K562 (cell line): ENCODE measurements around the gene P2RY6. TPM values are rescaled to one million over a fixed set of nuclear protein-coding genes. Genes with fewer than 3 reads are reported as not detected.

Experiments used
- FOSL1 ChIP-seq: fragments of 200-800 bp; sonication (Bioruptor generic); conservative IDR thresholded peaks from 2 replicates; pipeline ENCODE4 v1.6.1; 2016; ENCODE audit warnings: missing genetic modification characterization, missing compliant biosample characterization
- HDAC1 ChIP-seq, 2 experiments: fragments of 450-650 bp; IDR thresholded peaks; 2 replicates each; pipeline ENCODE4 v1.6.1; 2016 to 2017; ENCODE audit warnings: inconsistent platforms in 1 of 2, mild to moderate bottlenecking in 1 of 2, moderate library complexity in 1 of 2
- HNRNPLL ChIP-seq: fragments of 200-400 bp; formaldehyde crosslinking; IDR thresholded peaks from 2 replicates; pipeline ENCODE4 v1.6.1; 2017; ENCODE audit warnings: low read length, low read depth, mild to moderate bottlenecking; ENCODE audit not compliant: poor library complexity, severe bottlenecking
- JUN ChIP-seq, 2 experiments: sonication (generic) in 1 of 2; formaldehyde crosslinking in 1 of 2; IDR thresholded peaks; 2 replicates each; pipeline versions ENCODE4 v1.6.1 to v1.8.0; 2012 to 2022; ENCODE audit warnings: borderline replicate concordance in 2 of 2, mild to moderate bottlenecking in 2 of 2, improper control_type of control experiment in 1 of 2, low read depth in 1 of 2, low read length in 1 of 2, missing genetic modification reagents in 1 of 2
- NFIC ChIP-seq: fragments of 450-650 bp; IDR thresholded peaks from 2 replicates; pipeline ENCODE4 v1.6.1; 2017; ENCODE audit warnings: mild to moderate bottlenecking, inconsistent platforms
- RNF2 ChIP-seq: sonication (generic); IDR thresholded peaks from 2 replicates; pipeline ENCODE4 v1.6.1; 2016
- SMARCA4 ChIP-seq: fragments of 450-650 bp; IDR thresholded peaks from 2 replicates; pipeline ENCODE4 v1.6.1; 2016
- SMARCA5 ChIP-seq: fragments of 450-650 bp; IDR thresholded peaks from 2 replicates; pipeline ENCODE4 v1.6.1; 2016
- STAG1 ChIP-seq: sonication (generic); formaldehyde crosslinking; IDR thresholded peaks from 2 replicates; pipeline ENCODE4 v1.5.0; 2020; ENCODE audit warnings: missing genetic modification reagents, borderline replicate concordance
- ZBTB7A ChIP-seq: IDR thresholded peaks from 2 replicates; pipeline ENCODE4 v1.6.1; 2011; ENCODE audit warnings: low read depth, mild to moderate bottlenecking, low read length, moderate library complexity, borderline replicate concordance; ENCODE audit not compliant: control insufficient read depth
- ZKSCAN8 ChIP-seq: fragments of 200-800 bp; sonication (Bioruptor generic); IDR thresholded peaks from 2 replicates; pipeline ENCODE4 v1.6.1; 2016; ENCODE audit warnings: missing genetic modification characterization, missing compliant biosample characterization
- ZNF354B ChIP-seq: fragments of 250-450 bp; sonication (Bioruptor Pico); IDR thresholded peaks from 2 replicates; pipeline ENCODE4 v1.4.0; 2020
- ZNF695 ChIP-seq: fragments of 450-650 bp; formaldehyde crosslinking; IDR thresholded peaks from 2 replicates; pipeline ENCODE4 v1.4.0; 2020; ENCODE audit warnings: mild to moderate bottlenecking, moderate library complexity
- polyA plus RNA-seq, 8 experiments: library from polyadenylated mRNA; depleted of rRNA in 4 of 8; stranded (reverse) in 5 of 8; unstranded in 3 of 8; fragments of >200 nt; fragmentation: Nextera tagmentation in 2 of 8; fragmentation: Illumina TruSeq in 1 of 8; extraction: Ambion mirVana in 2 of 8; extraction: Trizol in 1 of 8; gene quantifications; 2 replicates each; pipeline versions ENCODE4 v1.2.1 to v1.2.3, GENCODE V29; 2011 to 2014; ENCODE audit warnings: inconsistent platforms in 1 of 8, missing spikeins in 1 of 8
- total RNA-seq, 7 experiments: library from RNA; depleted of rRNA in 6 of 7; stranded (reverse); fragments of >200 nt in 6 of 7; fragmentation: Illumina TruSeq in 2 of 7; extraction: Trizol in 2 of 7; gene quantifications; 2 replicates each; pipeline versions ENCODE4 v1.2.1 to v1.2.3, GENCODE V29; 2011 to 2021; ENCODE audit warnings: low replicate concordance in 1 of 7
- TF ChIP-seq, protein P1 (sequence below): sonication (generic); formaldehyde crosslinking; IDR thresholded peaks from 2 replicates; pipeline ENCODE4 v1.5.0; 2020; ENCODE audit warnings: missing genetic modification reagents
- TF ChIP-seq, protein P2 (sequence below), 2 experiments: fragments of 450-650 bp in 1 of 2; sonication (generic) in 1 of 2; formaldehyde crosslinking in 1 of 2; IDR thresholded peaks in 1 of 2; conservative IDR thresholded peaks in 1 of 2; 2 replicates each; pipeline versions ENCODE4 v1.6.1 to v1.8.1; 2016 to 2023; ENCODE audit warnings: mild to moderate bottlenecking in 2 of 2, moderate library complexity in 2 of 2, inconsistent platforms in 1 of 2, missing genetic modification reagents in 1 of 2
- TF ChIP-seq, protein P3 (sequence below): IDR thresholded peaks from 2 replicates; pipeline ENCODE4 v1.6.1; 2014; ENCODE audit warnings: antibody characterized with exemption
- TF ChIP-seq, protein P4 (sequence below), 3 experiments: IDR thresholded peaks in 2 of 3; conservative IDR thresholded peaks in 1 of 3; 2 replicates each; pipeline ENCODE4 v1.5.1; 2011 to 2012; ENCODE audit warnings: low read length in 3 of 3, mild to moderate bottlenecking in 3 of 3, control low read depth in 2 of 3, improper control_type of control experiment in 1 of 3, inconsistent platforms in 1 of 3, low read depth in 1 of 3, mixed read lengths in 1 of 3, moderate library complexity in 1 of 3; ENCODE audit not compliant: insufficient read depth in 2 of 3
- TF ChIP-seq, protein P5 (sequence below): sonication (generic); formaldehyde crosslinking; IDR thresholded peaks from 2 replicates; pipeline ENCODE4 v1.8.0; 2022; ENCODE audit warnings: missing genetic modification reagents, mild to moderate bottlenecking, moderate library complexity, borderline replicate concordance
- TF ChIP-seq, protein P6 (sequence below): sonication (generic); formaldehyde crosslinking; IDR thresholded peaks from 2 replicates; pipeline ENCODE4 v1.8.0; 2022; ENCODE audit warnings: mild to moderate bottlenecking, low read depth, missing genetic modification reagents

Gene P2RY6
- total and polyA plus RNA-seq, 9 of the 15 experiments (the other 6 are each of a cell fraction or from before 2014, with no cell fraction given), result not detected

DNA sequence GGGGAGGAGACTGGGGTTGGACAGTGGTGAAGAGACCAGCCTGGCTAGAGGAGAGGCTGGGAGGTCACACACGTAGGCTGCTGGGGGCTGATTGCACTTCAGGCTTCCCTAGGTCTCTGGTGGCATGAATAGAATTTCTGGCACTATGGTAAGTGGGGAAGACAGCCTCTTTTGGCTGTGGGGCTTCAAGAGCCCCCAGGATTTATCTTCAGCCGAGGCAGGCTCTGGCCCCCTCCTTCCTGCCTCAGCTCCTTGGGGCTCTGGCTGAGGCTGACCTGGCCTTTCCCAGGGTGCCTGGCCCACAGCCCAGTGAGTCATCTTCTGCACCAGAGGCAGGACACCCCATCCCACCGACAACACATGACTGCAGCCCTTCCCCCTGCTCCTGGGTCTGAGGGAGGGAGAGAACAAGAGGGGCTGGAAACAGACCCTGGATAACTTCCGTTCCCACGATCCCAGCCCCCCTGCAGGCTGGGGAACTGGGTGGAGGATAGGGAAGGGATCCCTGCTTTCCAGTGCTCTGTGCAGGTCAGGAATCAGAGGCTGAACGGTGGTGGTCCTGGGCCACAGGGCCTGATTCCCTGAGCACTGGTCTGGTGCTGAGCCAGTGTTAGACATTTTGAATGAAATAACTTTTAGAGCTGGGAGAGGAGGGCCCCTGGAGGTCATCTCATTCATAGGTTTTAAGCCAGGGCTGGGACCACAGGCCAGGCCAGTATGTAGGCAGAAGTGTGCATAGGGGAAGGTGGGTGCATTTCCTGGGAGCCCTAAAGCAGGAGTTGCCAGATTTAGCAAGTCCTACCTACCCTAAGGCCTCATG lies 62.5 kb downstream of the P2RY6 start (continued):
- TF ChIP-seq, protein P1, sequence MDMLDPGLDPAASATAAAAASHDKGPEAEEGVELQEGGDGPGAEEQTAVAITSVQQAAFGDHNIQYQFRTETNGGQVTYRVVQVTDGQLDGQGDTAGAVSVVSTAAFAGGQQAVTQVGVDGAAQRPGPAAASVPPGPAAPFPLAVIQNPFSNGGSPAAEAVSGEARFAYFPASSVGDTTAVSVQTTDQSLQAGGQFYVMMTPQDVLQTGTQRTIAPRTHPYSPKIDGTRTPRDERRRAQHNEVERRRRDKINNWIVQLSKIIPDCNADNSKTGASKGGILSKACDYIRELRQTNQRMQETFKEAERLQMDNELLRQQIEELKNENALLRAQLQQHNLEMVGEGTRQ, result peak; percentile 32; the same call in 1 of the 2 replicates
- TF ChIP-seq, protein P2, sequence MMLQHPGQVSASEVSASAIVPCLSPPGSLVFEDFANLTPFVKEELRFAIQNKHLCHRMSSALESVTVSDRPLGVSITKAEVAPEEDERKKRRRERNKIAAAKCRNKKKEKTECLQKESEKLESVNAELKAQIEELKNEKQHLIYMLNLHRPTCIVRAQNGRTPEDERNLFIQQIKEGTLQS (IDR thresholded peaks at IDR 0.05), result peak; percentile 84
- TF ChIP-seq, protein P2 (CRISPR knock-in tag; conservative IDR thresholded peaks at IDR 0.05), result no peak
- TF ChIP-seq RNF2 (no peak), SMARCA4 (peak; percentile 62), JUN (IDR thresholded peaks at IDR 0.05; ENCODE audit: borderline replicate concordance, low read depth, low read length) (peak; percentile 85), JUN (CRISPR knock-in tag; IDR thresholded peaks at IDR 0.05; ENCODE audit: borderline replicate concordance) (no peak), SMARCA5 (no peak), HDAC1 (IDR thresholded peaks at IDR 0.05) (no peak), ZNF354B (CRISPR knock-in tag) (no peak), ZBTB7A (peak; percentile 11; the same call in 1 of the 2 replicates), NFIC (peak; percentile 81), ZKSCAN8 (CRISPR knock-in tag) (no peak), HNRNPLL (no peak), FOSL1 (peak; percentile 89), STAG1 (no peak), ZNF695 (CRISPR knock-in tag) (no peak)
- TF ChIP-seq, protein P3, sequence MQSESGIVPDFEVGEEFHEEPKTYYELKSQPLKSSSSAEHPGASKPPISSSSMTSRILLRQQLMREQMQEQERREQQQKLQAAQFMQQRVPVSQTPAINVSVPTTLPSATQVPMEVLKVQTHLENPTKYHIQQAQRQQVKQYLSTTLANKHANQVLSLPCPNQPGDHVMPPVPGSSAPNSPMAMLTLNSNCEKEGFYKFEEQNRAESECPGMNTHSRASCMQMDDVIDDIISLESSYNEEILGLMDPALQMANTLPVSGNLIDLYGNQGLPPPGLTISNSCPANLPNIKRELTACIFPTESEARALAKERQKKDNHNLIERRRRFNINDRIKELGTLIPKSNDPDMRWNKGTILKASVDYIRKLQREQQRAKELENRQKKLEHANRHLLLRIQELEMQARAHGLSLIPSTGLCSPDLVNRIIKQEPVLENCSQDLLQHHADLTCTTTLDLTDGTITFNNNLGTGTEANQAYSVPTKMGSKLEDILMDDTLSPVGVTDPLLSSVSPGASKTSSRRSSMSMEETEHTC, result peak; percentile 55; the same call in 1 of the 2 replicates
- TF ChIP-seq, protein P4, sequence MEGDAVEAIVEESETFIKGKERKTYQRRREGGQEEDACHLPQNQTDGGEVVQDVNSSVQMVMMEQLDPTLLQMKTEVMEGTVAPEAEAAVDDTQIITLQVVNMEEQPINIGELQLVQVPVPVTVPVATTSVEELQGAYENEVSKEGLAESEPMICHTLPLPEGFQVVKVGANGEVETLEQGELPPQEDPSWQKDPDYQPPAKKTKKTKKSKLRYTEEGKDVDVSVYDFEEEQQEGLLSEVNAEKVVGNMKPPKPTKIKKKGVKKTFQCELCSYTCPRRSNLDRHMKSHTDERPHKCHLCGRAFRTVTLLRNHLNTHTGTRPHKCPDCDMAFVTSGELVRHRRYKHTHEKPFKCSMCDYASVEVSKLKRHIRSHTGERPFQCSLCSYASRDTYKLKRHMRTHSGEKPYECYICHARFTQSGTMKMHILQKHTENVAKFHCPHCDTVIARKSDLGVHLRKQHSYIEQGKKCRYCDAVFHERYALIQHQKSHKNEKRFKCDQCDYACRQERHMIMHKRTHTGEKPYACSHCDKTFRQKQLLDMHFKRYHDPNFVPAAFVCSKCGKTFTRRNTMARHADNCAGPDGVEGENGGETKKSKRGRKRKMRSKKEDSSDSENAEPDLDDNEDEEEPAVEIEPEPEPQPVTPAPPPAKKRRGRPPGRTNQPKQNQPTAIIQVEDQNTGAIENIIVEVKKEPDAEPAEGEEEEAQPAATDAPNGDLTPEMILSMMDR (IDR thresholded peaks at IDR 0.05 in 2 of 3, conservative IDR thresholded peaks at IDR 0.05 in 1 of 3; ENCODE audit: insufficient read depth in 2 of 3, low read depth in 1 of 3, low read length in 3 of 3), result peak in 2 of 3 experiments; percentile 24 to 30; a peak in 3 of 6 replicates
- TF ChIP-seq, protein P5, sequence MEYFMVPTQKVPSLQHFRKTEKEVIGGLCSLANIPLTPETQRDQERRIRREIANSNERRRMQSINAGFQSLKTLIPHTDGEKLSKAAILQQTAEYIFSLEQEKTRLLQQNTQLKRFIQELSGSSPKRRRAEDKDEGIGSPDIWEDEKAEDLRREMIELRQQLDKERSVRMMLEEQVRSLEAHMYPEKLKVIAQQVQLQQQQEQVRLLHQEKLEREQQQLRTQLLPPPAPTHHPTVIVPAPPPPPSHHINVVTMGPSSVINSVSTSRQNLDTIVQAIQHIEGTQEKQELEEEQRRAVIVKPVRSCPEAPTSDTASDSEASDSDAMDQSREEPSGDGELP, result peak; percentile 43; the same call in 1 of the 2 replicates
- TF ChIP-seq, protein P6, sequence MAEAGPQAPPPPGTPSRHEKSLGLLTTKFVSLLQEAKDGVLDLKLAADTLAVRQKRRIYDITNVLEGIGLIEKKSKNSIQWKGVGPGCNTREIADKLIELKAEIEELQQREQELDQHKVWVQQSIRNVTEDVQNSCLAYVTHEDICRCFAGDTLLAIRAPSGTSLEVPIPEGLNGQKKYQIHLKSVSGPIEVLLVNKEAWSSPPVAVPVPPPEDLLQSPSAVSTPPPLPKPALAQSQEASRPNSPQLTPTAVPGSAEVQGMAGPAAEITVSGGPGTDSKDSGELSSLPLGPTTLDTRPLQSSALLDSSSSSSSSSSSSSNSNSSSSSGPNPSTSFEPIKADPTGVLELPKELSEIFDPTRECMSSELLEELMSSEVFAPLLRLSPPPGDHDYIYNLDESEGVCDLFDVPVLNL (CRISPR knock-in tag), result no peak
